CD4-positive, alpha-beta T cell (primary cell): ENCODE results near the gene CYP3A4. TPM values are rescaled to one million over a fixed set of nuclear protein-coding genes. Genes with fewer than 3 reads are reported as not detected.

Experiments used
- ATAC-seq: fragments of 200-7000 bp; cut with Tn5 transposase; one replicate; pipeline ENCODE4 v1.10.0; 2022; ENCODE audit warnings: mild to moderate bottlenecking; ENCODE audit not compliant: poor library complexity
- CTCF ChIA-PET: fragments of 350-600 bp; sonication (Branson Sonifier 250); formaldehyde crosslinking; loops from one replicate; lab custom pipeline; 2021; ENCODE audit warnings: antibody characterized with exemption, inconsistent platforms; lab: Charles Lee
- POLR2A ChIA-PET: fragments of 350-600 bp; sonication (Branson Sonifier 250); formaldehyde crosslinking; loops from one replicate; lab custom pipeline; 2021; ENCODE audit warnings: antibody characterized with exemption, inconsistent platforms; lab: Charles Lee
- DNase-seq, 14 experiments: peaks; one replicate each; pipeline ENCODE4 v3.0.0-alpha.2; 2013 to 2020; ENCODE audit warnings: mixed read lengths in 2 of 14
- H3K27ac ChIP-seq, 2 donors: one replicate each; pipeline versions ENCODE4 v1.5.1 to v1.7.0; 2013; ENCODE audit warnings: low read length in 2 of 2, low read depth in 1 of 2, mild to moderate bottlenecking in 1 of 2
- H3K27me3 ChIP-seq, 2 experiments: 1 replicate in 1 of 2; 2 replicates in 1 of 2; pipeline versions ENCODE4 v1.6.1 to v1.7.0; 2013; ENCODE audit warnings: low read length in 2 of 2, control low read depth in 1 of 2, mild to moderate bottlenecking in 1 of 2, moderate library complexity in 1 of 2; ENCODE audit not compliant: insufficient read depth in 2 of 2, control insufficient read depth in 1 of 2
- H3K36me3 ChIP-seq: one replicate; pipeline ENCODE4 v1.6.1; 2013; ENCODE audit warnings: low read length, control low read depth; ENCODE audit not compliant: insufficient read depth
- H3K4me1 ChIP-seq: one replicate; pipeline ENCODE4 v1.6.1; 2013; ENCODE audit warnings: low read length, control low read depth; ENCODE audit not compliant: insufficient read depth
- H3K4me3 ChIP-seq: one replicate; pipeline ENCODE4 v1.5.1; 2013; ENCODE audit warnings: mild to moderate bottlenecking, low read length, moderate library complexity
- H3K9me3 ChIP-seq, 2 experiments: 1 replicate in 1 of 2; 2 replicates in 1 of 2; pipeline versions ENCODE4 v1.6.1 to v1.7.0; 2013; ENCODE audit warnings: low read length in 2 of 2, mild to moderate bottlenecking in 2 of 2, control low read depth in 1 of 2, moderate library complexity in 1 of 2; ENCODE audit not compliant: control insufficient read depth in 1 of 2, insufficient read depth in 1 of 2
- H3K27ac Mint-ChIP-seq: one replicate; pipeline ENCODE4 v1.8.0; 2020; ENCODE audit warnings: mixed read lengths
- H3K27me3 Mint-ChIP-seq: one replicate; pipeline ENCODE4 v1.8.0; 2021; ENCODE audit warnings: mixed read lengths
- H3K36me3 Mint-ChIP-seq: one replicate; pipeline ENCODE4 v1.8.0; 2021; ENCODE audit warnings: low read depth, mixed read lengths
- H3K4me1 Mint-ChIP-seq: one replicate; pipeline ENCODE4 v1.8.0; 2021; ENCODE audit warnings: low read depth, mixed read lengths
- H3K4me3 Mint-ChIP-seq: one replicate; pipeline ENCODE4 v1.8.0; 2020; ENCODE audit warnings: mild to moderate bottlenecking, mixed read lengths
- H3K9me3 Mint-ChIP-seq: one replicate; pipeline ENCODE4 v1.8.0; 2020; ENCODE audit warnings: mixed read lengths
- intact Hi-C, 2 experiments: fragments of 100-400 bp; cut with DNase I in 1 of 2; cut with micrococcal nuclease in 1 of 2; formaldehyde crosslinking; loops; one replicate each; pipeline versions ENCODE4 v1.15.1 to v1.9.0; 2023 to 2025; cut with DNase I, micrococcal nuclease
- total RNA-seq, 174 experiments: library from RNA in 2 of 174; stranded (reverse) in 2 of 174; gene quantifications; one replicate each; pipeline ENCODE4 v1.2.3 and lab custom pipeline; 2021 to 2026
- TF ChIP-seq, protein P1 (sequence below): fragments of 200-600 bp; IDR thresholded peaks from one replicate; pipeline ENCODE4 v1.8.0; 2022; ENCODE audit warnings: antibody characterized with exemption, mild to moderate bottlenecking

CYP3A4 gene
- total RNA-seq, 2 experiments from 2014 or later: not detected

DNA sequence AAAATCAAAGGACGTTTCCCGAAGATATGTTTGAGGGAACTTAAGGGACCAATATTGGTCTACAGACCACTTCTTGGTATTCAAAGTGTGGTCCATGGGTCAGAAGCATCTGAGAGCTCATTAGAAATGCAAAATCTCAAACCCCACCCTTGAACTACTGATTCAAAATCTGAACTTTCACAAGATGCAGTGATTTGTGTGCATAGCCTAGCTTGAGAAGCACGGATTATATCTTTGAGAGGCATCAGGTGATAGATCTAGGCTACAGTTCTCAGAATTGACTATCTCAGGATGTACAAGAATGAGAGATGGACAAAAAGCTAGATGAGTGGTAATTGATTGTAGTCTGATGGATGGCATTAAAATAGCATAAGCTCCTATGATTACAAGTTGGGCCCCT is 19.5 kb downstream of the CYP3A4 start:
- Histone ChIP-seq H3K4me1 (no peaks in the 10 kb centered on the region), H3K27ac (no peak overlapping the region), H3K9me3 (no peaks in the 10 kb centered on the region), H3K27me3 (peaks cover 0 to 2% of the 10 kb centered on the region in 2 experiments), H3K36me3 (no peaks in the 10 kb centered on the region), H3K4me3 (no peak overlapping the region)
- Mint-ChIP-seq H3K27me3 (peaks cover 20% of the 10 kb centered on the region), H3K36me3 (no peaks in the 10 kb centered on the region), H3K4me1 (no peaks in the 10 kb centered on the region), H3K27ac (no peak overlapping the region), H3K4me3 (no peak overlapping the region), H3K9me3 (no peaks in the 10 kb centered on the region)
- DNase-seq (no peak), ATAC-seq (no peak)
- ChIA-PET POLR2A (no interaction called here), CTCF (no interaction called here)
- TF ChIP-seq, protein P1, sequence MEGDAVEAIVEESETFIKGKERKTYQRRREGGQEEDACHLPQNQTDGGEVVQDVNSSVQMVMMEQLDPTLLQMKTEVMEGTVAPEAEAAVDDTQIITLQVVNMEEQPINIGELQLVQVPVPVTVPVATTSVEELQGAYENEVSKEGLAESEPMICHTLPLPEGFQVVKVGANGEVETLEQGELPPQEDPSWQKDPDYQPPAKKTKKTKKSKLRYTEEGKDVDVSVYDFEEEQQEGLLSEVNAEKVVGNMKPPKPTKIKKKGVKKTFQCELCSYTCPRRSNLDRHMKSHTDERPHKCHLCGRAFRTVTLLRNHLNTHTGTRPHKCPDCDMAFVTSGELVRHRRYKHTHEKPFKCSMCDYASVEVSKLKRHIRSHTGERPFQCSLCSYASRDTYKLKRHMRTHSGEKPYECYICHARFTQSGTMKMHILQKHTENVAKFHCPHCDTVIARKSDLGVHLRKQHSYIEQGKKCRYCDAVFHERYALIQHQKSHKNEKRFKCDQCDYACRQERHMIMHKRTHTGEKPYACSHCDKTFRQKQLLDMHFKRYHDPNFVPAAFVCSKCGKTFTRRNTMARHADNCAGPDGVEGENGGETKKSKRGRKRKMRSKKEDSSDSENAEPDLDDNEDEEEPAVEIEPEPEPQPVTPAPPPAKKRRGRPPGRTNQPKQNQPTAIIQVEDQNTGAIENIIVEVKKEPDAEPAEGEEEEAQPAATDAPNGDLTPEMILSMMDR: no peak
- intact Hi-C loops: no loop called here

DNA sequence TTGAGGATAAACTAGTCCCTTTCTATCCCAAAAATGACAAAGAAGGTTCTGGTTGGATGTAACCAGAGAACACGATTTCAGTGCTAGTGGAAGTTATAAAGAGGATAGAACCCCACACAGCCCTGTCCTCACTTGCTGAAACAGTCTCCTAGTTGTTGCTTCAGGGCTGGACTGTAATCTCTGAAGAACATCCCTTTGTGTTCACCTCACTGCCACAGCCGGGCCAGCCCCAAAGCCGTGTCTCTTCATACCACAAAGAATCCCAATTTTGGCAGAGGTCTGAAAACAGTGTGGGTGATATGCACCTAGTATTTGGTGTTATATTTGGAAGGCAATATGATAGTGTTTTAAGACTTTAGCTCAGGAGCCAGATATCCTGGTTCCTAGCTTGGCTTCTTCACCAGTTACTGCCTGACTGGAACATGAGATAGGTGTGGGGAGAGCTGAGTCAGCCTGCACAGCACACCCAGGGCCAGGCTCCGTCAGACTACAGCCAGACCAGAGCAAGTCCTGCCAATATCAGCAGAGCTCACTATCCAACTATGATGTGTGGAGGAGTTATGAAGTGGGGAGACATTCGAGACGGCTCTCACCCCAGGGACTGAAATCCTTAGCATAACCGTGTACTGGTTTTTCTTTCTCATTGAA is 21.2 kb downstream of the CYP3A4 start:
- TF ChIP-seq, protein P1: no peak
- Histone ChIP-seq H3K4me3 (no peak overlapping the region), H3K4me1 (no peaks in the 10 kb centered on the region), H3K9me3 (no peaks in the 10 kb centered on the region), H3K27me3 (no peaks in the 10 kb centered on the region), H3K27ac (no peak overlapping the region), H3K36me3 (no peaks in the 10 kb centered on the region)
- ATAC-seq (no peak), DNase-seq (no peak)
- no peaks in the 10 kb centered on the region for H3K36me3 Mint-ChIP-seq
- H3K4me1 Mint-ChIP-seq: no peaks in the 10 kb centered on the region
- peaks cover 4% of the 10 kb centered on the region for H3K27me3 Mint-ChIP-seq
- no peak overlapping the region for H3K27ac Mint-ChIP-seq
- intact Hi-C loops: no loop called here
- CTCF ChIA-PET: no interaction called here
- H3K9me3 Mint-ChIP-seq: no peaks in the 10 kb centered on the region
- H3K4me3 Mint-ChIP-seq: no peak overlapping the region
- POLR2A ChIA-PET: no interaction called here

DNA sequence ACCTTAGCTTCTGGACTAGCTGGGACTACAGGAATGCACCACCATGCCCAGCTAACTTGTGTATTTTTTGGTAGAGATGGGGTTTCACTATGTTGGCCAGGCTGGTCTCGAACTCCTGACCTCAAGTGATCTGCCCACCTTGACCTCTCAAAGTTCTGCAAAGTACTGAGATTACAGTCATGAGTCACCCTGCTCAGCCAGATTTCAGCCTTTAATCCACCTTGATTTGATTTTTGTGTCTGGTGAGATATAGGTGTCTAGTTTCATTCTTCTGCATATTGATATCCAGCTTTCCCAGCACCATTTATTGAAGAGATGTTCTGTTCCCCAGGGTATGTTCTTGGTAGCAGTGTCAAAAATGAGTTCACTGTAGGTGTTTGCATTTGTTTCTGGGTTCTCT is 28.9 kb downstream of the CYP3A4 start:
- no peaks in the 10 kb centered on the region for H3K4me1 Mint-ChIP-seq
- H3K36me3 Mint-ChIP-seq: no peaks in the 10 kb centered on the region
- intact Hi-C loops: no loop called here
- Histone ChIP-seq H3K9me3 (no peaks in the 10 kb centered on the region), H3K4me1 (no peaks in the 10 kb centered on the region), H3K4me3 (no peak overlapping the region), H3K27ac (no peak overlapping the region), H3K36me3 (no peaks in the 10 kb centered on the region), H3K27me3 (no peaks in the 10 kb centered on the region)
- H3K4me3 Mint-ChIP-seq: no peak overlapping the region
- peaks cover 18% of the 10 kb centered on the region for H3K27me3 Mint-ChIP-seq
- CTCF ChIA-PET: no interaction called here
- no peak overlapping the region for H3K27ac Mint-ChIP-seq
- no peak for ATAC-seq
- H3K9me3 Mint-ChIP-seq: no peaks in the 10 kb centered on the region
- DNase-seq: no peak
- POLR2A ChIA-PET: no interaction called here
- TF ChIP-seq, protein P1: no peak
